HG02973 (cell line): Measurements from ENCODE around the gene FSIP1.

Source experiments
- ATAC-seq: cut with Tn5 transposase; IDR thresholded peaks from one replicate; pipeline ENCODE4 v1.9.1; 2021; ENCODE audit warnings: moderate library complexity; ENCODE audit not compliant: unreplicated experiment

The FSIP1 gene

DNA sequence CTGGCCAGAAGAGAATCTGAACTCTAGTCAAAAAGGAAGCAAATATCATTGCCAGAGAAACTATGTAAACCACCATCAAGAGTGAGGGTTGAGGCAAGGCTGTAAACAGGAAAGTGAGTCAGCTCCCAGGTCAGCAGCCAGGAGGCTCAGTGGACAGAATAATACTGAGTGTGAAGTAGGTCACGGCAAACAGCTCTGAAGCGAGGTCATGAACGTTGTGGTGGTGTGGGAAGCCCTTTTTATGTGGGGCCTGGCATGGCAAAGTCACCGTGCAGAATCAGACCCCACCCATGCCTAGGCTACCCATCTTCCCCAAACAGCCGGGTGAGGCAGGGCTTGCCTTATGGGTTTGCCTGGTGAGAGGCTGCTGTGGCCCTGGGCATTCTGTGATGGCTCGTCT, 157.8 kb downstream of the FSIP1 start:
- no peak for ATAC-seq

DNA sequence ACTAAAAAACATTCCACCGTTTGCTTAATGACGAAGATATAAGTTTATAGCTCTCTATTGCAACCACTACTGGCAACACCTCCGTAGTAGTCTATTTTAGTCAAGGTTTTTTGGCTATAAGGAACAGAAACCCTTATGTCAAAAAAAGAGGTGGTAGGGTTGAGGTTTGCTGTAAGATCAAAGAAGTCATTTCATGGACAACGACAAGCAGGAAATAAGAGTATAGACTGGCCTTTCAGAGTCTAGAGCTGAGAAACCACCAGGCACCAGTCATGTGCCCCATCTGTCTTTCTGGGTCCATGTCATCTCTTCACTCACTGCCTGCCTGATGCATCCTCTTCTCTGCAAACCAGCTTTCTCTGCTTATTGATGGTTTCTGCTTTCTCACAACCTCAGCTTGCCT, 159.1 kb downstream of the FSIP1 start:
- ATAC-seq = peak; percentile 87

DNA sequence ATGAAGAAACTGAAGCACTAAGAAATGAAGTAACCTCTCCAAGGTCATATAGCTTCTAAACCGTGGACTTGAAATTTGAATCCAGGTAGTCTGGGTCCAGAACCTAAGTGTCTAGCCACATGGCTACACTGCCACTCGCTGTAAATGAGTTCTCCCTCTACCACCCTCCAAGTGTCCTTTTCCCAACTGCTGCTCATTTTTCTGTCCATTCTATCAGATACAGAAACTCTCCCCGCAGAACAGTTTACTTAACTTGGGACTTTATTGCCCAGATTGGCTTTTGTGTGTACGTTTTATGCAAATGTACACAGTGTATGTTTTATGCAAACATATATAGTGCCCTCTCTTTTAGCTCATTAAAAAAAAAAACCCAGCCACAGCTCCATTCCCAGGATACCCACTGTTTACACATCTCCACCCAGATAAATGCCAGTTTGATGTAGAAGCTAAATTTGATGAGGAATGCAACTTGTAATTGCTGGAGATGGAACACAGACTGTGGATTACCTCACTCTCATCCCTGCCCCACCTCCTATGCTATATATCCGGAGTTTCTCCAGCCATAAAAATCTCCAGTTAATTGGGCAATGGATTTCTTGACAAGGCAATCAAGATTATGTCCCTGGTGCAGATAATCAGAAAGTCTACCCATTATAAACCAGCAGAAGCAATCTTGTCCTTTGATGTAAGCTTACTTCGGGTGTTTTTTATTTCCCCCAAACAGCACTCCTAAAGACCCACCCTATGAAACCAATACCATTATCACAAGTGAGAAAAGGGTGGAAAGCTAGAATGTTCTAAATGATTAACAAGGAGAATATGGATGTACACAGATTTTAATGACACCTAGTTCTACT, 159.8 kb downstream of the FSIP1 start:
- ATAC-seq = no peak

DNA sequence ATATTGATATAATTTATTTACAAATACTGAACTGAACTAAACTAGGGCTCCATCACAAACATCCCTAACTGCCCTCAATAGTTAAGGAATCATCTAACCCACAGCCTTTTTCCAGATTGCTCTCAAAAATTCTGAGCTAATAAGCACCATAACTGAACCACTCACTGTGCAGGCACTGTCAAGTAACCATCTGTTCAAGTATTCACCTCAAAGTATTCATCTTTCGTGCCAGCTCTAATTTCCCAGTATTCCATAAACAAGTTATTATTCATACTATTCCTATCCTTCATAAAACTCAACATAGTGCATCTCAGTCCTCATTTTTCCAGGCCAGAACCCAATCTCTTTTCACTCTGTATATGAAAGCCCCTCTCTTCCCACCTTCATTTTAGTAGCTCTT, 160.7 kb downstream of the FSIP1 start:
- ATAC-seq = no peak

DNA sequence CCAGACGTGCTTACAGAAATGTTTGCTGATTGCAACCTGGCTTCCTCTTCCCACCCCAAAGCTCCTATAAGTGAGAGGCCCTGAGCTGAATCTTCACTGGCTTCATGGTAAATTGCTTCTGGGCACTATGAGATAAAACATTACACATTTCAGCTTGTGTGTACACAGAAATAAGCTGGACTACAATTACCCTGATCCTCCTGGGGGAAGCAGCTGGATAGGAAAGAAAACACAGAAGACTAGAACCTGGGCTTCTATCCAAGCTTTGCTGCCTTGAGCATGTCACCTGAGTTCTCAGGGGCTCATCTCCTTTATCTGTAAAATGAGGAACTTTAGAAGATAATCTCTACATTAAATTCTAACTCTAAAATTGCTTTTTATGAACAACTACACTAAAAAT, 161.4 kb downstream of the FSIP1 start:
- ATAC-seq = no peak

DNA sequence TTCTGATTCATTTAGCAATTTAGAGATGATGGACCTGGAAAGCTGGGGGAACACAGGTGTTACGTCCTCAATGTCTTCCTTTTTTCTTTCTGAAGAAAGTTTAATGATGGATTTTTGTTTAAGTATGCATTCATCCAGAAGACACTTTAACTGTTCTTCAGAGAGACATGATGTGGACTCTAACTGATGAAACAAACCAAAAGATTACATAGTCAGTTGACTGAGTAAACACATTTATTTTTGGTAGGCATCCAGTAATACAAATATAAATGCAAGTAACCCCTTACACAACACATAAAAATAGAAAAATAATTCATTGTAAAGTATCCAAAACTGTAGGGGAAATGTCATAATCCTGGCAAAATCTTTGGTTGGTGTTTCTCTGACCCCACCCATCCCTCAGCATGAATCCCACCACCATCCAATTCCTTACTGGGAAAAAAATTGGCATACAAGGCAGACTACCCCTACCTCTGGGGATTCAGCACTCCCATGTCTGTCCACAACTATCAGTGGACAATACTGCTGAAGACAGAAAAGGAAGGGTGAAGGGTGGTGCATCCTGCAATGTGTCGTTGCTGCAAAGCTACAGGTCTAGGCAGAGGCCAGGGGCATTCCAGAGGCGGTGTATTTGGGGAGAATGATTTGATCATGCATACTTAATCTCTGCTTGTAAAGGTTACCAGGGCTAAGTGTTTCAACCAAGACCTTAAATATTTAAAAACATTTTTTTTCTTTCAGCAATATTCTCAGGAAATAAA, 164.4 kb downstream of the FSIP1 start:
- ATAC-seq = no peak

DNA sequence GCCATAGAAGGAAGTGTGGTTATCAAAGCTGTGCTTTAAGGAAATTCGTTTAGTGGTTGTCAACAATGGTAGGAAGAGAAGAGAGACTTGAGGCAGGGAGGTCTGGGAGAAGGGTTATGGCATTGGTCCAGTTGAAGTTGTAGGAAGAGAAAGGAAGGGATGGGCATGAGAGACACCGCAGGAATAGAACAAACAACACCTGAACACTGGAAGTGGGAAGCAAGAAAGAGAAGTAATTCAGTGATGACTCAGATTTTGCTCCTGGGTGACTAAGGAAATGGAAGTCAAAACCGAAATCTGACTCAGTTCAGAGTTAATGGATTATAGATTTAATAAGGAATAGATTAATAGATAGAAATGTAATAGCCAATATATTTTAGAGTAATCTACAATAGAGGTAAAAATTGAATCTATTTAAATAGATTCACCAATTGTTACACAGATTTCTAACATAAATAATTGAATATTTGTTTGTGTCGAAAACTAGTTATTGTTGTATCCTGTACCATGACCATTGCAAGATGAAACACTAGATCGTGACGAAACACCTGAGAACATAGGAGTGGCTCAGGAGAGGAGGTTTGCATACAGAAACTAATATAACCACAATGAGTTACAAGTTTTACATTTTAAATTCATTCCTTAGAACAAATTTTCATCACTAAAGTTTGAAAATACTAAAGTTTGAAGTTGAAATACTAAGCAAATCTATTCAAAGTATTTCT, 165.7 kb downstream of the FSIP1 start:
- ATAC-seq = no peak

DNA sequence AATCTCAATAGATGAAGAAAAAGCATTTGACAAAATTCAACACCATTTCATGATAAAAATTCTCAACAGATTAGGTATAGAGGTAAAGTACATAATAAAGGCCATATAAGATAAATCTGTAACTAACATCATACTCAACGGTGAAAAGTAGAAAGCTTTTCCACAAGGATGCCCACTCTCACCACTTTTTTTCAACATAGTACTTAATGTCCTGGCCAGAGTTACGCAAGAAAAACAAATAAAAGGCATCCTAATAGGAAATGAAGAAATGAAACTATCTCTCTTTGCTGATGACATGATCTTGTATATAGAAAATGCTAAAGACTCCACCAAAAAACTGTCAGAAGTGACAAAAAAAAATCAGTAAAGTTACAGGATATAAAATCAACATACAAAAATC, 168.8 kb downstream of the FSIP1 start:
- ATAC-seq = no peak

DNA sequence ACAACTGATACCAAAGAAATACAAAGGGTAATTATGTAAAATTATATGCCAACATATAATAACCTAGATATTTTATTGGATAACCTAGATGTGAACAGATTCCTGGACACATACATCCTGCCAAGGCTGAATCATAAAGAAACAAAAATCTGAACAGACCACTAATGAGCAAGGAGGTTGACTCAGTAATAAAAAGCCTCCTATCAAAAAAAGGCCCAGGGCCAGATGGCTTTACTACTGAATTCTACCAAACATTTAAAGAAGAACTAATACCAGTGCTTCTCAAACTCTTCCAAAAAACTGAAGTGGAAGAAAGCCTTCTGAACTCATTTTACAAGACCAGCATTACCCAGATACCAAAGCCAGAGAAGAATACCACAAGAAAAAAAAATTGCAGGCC, 169.4 kb downstream of the FSIP1 start:
- ATAC-seq = no peak

DNA sequence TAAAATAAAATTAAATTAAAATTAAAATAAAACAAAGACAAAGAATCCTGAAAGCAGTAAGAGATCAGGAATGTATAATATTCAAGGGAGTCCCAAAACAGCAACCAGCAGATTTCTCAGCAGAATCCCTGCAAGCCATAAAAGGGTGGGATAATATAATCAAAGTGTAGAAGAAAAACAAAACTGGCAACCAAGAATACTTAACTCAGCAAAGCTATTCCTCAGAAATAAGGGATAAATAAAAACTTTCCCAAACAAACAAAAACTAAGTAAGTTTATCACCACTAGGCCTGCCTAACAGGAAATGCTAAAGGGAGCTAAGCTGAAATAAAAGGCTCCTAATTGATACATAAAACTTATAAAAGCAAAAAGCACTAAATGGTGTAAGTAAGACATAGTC, 172.0 kb downstream of the FSIP1 start:
- no peak for ATAC-seq

DNA sequence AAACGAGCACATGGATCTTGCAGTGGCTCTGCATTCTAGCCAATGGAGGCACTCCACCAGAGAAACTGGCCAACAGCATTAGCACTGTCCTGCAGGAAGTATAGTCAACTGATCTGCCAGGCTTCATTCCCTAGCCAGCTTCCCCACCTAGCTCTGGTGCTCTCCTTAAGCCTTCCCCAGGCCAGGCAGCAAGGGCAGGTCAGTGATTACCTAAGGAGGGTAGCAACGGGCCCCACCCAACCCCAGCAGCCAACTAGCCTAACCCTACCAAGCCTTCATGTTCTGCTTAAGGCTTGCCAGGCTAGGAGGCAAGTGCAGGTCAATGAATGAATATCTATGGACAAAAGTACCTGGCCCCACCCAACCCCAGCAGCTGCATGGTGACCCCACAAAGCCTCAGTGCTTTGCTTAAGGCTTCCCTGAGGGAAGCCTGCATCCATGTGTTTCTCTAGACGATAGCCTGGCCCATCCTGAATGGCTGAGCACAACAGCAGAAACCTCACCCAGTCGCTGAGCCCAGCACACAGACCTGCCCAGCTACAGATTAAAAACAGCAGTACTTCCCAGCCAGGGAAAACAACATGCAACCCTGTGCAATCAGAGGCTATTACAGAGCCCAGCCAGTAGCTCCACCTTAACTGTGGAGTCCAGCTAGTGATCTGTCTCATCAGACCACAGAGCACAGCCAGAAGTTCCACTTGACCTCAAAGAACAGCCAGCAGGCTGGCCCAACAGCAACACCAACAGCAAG, 173.3 kb downstream of the FSIP1 start:
- no peak for ATAC-seq

DNA sequence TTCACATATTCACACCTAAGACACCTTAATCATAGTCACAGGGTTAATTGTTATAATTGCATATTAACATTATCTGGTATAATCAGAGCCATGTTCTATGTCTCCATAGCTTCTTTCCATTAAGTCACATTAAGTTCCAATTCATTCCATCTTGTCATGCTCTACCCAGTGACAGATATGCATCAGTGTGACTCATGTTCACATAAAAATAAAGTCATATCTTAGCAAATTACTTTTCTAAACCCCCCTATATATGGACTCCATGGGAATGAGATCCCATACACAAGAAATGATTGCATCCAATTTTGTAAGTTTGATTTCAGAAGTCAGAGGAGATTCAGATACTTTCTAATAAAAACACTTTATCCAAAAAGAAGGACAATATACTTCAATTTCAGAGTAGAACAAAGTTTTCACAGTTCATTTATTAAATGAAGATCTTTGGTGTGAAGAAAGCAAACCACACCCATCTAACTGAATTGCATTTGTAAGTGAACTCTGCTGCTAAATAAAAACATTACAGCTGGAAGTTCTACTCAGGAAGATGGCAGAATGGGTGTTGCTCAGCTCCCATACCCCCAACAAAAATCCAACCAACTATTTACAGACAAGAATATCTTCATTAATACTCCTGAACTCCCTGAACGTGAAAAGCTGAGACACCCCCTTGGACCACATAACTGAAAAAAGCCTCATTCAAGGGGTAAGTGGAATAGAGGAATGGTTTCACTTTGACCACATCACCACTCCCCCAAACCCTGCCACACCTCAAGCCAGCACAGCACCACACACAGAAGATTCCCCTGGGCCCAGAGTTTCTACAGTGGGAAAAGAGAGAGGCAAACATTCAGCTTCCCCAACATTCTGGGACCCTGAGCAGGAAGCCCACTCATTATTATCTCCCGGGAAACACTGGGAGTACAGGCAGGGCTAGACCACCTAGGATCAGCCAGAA, 174.2 kb downstream of the FSIP1 start:
- no peak for ATAC-seq

DNA sequence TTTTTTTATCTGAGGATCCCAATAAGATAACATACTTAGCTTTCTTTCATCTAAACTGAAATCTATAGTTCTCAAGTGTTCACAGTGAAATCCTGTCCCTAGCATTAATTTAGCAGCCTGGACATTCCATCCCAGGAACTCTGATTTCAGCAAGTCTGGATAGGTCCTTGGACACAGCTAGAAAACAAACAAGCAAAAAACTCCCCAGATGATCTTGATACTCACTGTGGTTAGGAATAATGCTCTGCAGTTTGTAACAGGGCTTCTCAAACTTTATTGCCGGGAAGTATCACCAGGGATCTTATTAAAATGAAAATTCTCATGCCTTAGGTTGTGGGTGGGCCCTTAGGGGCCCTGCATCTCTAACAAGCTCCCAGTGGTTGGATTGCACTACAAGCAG, 177.5 kb downstream of the FSIP1 start:
- ATAC-seq = no peak

DNA sequence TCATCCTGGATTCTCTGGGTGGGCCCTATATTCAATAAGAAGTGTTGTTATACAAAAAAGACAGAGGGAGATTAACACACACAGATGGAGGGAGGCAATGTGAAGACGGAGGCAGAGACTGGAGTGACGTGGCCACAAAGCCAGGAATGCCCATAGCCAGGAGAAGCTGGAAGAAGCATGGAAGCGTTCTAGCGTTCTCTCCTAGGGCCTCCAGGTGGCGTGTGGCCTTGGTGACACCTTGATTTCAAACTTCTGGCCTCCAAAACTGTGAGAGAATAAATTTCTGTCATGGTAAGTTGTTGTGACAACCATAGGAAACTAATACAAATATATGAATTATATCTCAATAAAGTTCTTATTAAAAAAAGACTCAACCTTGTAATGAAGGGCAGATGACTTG, 180.5 kb downstream of the FSIP1 start:
- no peak for ATAC-seq

DNA sequence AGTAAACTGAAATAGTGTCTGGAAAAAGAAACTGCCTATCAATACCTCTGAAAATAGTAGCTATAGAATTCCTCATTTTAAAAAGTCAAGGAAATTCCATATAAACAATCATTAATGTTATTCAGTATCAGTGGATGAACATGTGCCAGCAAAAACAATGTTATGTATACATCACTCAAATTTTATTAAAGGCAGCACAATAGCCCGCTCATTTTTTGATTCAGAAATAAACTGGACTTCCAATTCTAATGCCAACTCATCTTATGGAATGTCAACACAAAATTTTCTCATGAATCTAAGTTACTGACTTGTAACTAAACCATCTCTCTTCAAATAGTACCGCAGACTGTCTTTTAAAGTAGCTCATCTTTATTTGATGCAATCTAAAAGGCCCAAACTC, 182.8 kb downstream of the FSIP1 start:
- ATAC-seq = no peak

DNA sequence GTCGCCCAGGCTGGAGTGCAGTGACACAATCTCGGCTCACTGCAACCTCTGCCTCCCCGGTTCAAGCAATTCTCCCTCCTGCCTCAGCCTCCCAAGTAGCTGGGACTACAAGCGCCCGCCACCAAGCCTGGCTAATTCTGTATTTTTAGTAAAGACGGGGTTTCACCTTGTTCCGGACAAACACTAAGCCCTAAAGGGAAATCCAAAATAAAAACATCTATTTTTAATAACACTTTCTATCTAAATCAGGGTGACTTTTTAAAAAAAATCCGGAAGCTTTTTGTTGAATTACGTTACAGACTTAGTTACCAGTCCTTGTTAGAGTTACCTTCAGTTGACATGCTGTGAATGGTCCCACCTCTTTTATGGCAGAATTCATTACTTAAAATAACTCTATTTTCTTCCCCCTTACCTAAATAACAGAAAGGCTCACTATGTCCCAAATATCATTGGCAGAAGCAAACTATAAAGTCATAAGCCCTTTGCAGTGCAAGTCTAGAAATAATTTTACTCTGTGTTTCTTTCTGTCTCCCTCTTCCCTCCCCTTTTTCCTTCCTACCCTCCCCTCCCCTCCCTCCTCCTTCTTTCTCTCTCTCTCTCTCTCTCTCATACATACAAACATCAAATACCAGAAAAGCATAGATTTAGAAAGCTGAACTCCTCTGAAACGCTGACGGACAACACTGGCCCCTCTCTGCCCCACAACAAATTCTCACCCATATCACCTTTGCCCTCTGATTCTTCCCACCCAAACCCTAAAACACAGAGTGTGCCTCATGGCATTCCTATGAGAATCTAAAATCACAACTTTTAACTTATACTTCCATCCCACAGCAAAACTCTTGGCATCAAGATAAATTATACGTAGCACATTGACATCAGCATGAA, 183.4 kb downstream of the FSIP1 start:
- ATAC-seq = no peak

DNA sequence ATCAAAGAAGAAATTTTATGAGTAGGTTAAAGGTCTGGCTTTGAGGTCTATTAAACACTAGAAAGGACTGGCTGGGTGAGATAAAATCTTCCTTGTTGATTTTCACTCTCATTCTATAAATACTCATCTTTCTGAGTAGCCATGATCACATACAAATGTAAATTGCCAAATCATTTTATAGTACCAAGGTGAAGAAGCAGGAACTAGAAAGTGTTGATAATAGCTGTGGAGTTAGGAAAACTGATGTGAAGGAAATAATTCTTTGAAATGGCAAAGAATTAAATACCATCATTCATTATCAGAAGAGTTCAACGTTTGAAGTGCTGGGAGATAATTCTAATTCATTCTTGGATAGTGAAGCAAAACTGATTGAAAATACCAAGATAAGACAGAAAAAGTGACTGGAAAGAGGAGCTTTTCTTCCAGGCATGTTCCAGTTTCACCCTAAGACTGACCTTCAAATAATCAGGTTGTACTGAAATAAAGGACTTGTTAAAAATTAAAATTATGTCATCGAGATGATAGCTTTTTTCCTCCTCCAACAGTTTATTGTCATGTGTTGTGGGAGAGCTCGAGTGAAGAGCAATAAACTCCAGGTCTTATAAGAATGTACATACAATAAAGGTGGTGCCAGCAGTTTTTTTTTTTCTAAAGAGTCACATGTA, 184.3 kb downstream of the FSIP1 start:
- ATAC-seq = no peak

DNA sequence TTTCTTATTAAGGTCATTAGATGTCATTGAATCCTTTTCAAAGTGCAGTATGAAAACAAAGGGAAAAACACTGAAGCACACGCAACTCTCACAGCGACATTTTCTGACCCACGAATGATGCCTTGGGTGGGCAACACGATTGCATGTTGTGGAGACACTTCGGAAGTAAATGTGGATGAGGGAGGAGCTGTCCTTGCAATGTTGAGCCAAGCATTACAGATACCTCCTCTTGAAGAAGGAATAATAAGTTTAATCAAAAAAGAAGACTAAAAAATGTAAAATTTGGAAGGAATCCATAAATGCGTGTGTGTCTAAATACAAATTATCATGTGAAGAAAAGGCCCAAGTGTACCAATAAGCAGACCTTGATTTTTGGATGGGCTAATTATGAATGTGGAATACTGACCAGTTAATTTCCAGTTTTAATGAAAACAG, 184.9 kb downstream of the FSIP1 start:
- ATAC-seq = no peak
